ENCODE data around the gene CREBBP.

DNA sequence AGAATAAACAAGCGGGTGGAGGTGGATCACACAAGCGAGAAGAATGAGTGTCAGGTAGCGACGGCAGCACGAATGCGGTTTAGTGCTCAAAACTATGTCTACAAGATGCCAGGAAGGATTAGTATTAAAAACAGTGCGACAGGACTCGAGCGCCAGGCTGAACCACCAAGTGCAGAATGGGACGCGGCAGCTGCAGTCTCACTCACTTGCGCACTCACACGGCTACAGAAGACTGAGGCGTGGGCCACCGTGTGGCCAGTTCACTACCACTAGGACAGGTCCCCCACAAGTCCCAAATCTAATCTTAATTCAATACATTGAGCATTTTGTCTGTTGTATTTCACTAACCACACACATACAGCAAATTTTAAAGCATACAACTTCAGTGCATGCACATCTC is 127.5 kb downstream of the CREBBP start:
- TF ChIP-seq CTCF (IDR thresholded peaks at IDR 0.05) (no peak), POLR2A (IDR thresholded peaks at IDR 0.05) (no peak)
